Muscle of arm (tissue), 12 donors: Measurements from ENCODE around the gene IPO8. TPM values are rescaled to one million over a fixed set of nuclear protein-coding genes. Genes with fewer than 3 reads are reported as not detected.
"Not testable (repeated sequence)": the region's sequence is repeated elsewhere in the genome, so short reads cannot be mapped to it uniquely, and the experiment has no call there.

Experiments used
- DNase-seq: peaks from one replicate; pipeline ENCODE4 v3.0.0-alpha.2; 2013
- polyA plus RNA-seq, 12 donors: library from polyadenylated mRNA; unstranded; fragments of 120-200 nt; gene quantifications; one replicate each; pipeline ENCODE4 v1.2.1, GENCODE V29; 2013; ENCODE audit not compliant: insufficient read length in 12 of 12

The IPO8 gene
- polyA plus RNA-seq, 12 donors = 19.6 to 40.0 (median 35.2) TPM; not detected in 1

DNA sequence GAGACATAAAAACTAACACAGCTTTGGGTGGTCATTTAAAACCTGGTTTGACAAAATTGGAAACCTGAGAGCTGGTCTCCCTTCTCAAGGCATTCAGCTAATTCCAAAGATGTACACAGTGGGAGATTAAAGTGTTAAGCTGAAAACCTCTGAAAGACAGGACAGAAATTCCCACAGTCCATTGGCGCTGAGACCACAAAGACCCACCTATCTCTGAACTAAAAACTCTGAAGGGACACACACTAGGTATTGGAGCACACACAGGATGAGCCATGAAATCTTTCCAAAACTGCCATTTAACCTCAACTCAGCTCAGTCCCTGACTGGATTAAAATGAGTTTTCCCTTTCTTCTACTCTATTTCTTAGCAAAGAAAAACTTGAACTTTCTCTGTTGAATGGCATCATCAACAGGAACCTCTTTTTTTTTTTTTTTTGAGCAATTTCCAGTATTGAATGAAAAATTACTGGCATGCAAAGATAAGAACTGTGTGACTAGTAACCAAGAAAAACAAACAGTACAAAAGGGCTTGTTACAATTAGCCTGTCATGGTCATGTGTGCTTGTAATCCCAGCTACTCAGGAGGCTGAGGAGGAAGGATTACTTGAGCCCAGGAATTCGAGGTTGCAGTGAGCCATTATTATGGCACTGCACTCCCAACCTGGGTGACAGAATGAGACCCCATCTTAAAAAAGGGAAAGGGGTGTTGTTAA, 82.4 kb downstream of the IPO8 start:
- DNase-seq = no peak

GRCh38 chr12:30610718-30611117, 85.0 kb downstream of the IPO8 start:
- no peak for DNase-seq

DNA sequence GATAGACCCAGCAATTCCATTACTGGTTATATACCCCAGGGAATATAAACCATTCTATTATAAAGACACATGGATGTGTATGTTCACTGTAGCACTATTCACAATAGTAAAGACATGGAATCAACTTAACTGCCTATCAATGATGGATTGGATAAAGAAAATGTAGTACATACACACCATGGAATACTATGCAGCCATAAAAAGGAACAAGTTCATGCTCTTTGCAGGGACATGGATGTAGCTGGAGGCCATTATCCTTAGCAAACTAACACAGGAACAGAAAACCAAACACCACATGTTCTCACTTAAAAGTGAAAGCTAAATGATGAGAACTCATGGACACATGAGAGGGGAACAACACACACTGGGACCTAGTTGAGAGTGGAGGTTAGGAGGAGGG, 85.8 kb downstream of the IPO8 start:
- DNase-seq = not testable (repeated sequence)

- not testable (repeated sequence) for DNase-seq
Measured at GRCh38 chr12:30604302-30604701, 91.4 kb downstream of the IPO8 start.

DNA sequence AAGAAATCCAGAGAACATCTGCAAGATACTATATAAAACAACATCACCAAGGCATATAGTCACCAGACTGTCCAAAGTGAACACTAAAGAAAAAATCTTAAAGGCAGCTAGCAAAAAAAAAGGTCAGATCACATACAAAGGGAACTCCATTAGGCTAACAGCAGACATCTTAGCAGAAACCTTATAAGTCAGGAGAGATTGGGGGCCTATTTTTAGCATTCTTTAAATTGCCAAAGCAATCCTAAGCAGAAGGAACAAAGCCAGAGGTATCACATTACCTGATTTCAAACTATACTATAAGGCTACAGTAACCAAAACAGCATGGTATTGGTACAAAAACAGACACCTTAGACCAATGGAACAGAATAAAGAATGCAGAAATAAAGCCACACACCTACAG, 92.5 kb downstream of the IPO8 start:
- DNase-seq = no peak

GRCh38 chr12:30602678-30603077, 93.0 kb downstream of the IPO8 start:
- no peak for DNase-seq

GRCh38 chr12:30599608-30600007, 96.1 kb downstream of the IPO8 start:
- peak; percentile 7 for DNase-seq

DNA sequence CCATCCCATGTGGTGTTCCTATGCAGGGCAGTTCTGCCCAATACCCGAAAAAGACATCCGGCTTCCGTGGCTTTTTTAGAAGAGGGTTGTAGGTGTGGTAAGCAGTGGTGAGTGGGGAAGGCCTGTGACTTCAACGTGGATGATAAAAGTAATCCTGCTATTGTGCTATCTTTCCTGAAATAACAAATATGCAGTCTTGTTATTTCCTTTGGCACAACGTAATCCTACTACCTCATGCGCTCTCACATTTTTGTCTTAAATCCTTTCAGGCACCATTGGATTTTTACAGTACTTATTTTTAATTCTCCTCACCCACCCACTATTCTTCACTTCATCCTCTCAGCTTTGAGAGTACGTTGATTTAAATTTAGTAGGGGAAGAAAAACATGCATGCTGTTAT, 96.8 kb downstream of the IPO8 start:
- no peak for DNase-seq

DNA sequence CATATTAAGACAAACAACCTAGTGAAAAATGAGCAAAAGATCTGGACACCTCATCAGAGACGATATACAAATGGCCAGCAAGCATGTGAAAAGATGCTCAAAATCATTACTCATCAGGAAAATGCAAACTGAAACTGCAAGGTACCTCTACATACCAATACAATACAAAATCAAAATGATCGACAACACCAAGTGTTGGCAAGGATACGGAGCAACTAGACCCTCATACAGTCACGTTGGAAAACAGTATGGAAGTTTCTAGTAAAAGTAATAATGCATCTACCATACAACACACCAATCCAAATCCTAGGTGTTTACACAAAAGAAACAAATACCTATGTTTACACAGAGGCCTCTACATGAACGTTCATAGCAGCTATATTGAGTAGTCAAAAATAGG, 99.9 kb downstream of the IPO8 start:
- no peak for DNase-seq

DNA sequence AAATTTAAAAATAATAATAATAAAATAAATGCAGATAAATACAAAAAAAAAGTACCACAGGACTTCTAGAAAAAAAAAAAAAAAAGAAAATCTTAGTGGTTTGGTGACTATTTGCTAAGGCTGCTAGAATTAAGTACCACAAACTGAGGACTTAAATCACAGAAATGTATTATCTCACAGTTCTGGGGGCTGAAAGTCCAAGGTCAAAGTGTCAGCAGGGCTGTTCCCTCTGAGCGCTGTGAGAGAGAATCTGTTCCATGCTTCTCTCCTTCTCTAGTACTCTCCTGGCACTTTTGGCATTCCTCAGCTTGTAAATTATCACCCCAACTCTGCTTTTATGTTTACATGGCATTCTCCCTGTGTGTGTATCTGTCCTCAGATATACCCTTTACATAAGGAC, 101.2 kb downstream of the IPO8 start:
- DNase-seq = no peak

DNA sequence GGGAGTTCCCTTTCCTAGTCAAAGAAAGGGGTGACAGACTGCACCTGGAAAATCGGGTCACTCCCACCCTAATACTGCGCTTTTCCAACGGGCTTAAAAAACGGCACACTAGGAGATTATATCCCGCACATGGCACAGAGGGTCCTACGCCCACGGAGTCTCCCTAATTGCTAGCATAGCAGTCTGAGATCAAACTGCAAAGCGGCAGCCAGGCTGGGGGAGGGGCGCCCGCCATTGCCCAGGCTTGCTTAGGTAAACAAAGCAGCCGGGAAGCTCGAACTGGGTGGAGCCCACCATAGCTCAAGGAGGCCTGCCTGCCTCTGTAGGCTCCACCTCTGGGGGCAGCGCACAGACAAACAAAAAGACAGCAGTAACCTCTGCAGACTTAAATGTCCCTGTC, 107.1 kb downstream of the IPO8 start:
- not testable (repeated sequence) for DNase-seq

DNA sequence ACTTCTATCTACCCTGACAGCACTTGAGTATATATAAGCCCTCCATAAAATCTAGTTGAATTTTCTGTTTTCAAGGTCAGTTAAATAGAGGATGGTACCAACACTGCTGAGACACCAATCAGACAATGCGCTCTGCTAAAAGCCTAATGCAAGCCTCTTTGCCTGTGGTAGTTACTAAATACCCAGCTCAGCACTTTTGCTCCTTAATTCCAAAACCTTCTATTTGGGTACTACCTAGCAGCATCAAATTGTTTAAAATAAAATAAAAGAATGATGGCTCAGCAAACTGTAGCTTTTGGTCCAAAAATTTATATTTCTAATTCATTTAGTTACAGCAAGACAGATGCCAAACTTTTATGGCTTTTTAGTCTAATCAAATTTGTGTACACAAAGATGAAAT, 107.9 kb downstream of the IPO8 start:
- DNase-seq = no peak

- no peak for DNase-seq
Measured at GRCh38 chr12:30585877-30586276, 109.8 kb downstream of the IPO8 start.

DNA sequence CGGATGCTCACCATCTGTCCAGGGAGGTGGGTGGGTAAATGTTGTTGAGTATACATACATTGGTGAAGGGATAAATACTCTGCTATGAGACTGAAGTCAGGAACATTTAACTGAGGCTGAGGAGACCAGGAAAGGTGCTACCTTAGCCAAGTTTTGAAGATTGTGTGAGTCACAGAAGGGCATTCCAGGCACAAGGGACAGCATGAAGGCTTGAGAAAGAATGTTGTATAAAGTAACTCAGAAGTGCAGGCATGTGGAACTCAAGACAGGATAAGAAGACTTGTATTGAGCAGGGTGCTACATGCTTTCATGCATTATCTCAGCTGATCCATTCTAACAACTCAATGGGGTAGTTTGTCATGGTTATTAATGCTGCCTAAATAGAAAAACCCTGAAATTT, 112.7 kb downstream of the IPO8 start:
- no peak for DNase-seq

DNA sequence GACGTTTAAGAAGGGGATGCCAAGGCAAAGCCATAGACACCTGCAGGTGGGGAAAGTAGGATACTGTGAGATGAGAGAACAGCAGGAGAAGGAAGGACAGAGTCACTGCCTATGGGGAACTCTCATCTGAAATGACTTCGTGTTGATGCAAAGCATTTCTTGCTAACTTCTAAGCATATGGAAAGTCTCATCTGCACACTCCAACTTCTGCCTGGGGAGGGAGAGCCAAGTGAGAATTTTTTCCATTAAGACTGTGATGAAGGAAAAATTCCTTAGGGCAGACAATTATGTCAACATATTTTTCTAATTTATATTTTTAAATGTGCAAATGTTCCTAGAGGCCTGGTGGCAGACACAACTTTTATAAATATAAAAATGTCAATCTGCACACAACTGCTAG, 115.3 kb downstream of the IPO8 start:
- no peak for DNase-seq

Other genes with a start within 250 kb of the IPO8 start
- gene CAPRIN2, start 59.1 kb upstream of the IPO8 start, polyA plus RNA-seq = 10 to 100 TPM in 11 of 12 donors, not detected in 1; 18.6 to 48.4 (median 27.8) TPM
- gene TSPAN11, start 230.9 kb upstream of the IPO8 start, polyA plus RNA-seq = 10 to 100 TPM in 2 of 12 donors, 1 to 10 TPM in 9, not detected in 1; 5.3 to 22.9 (median 7.9) TPM